Lower lobe of right lung (tissue), 2 donors: ENCODE data around the gene NR1I3. TPM values are rescaled to one million over a fixed set of nuclear protein-coding genes. Genes with fewer than 3 reads are reported as not detected.

Experiments used
- ATAC-seq, 2 donors: fragments of 200-7000 bp; cut with Tn5 transposase; one replicate each; pipeline ENCODE4 v1.9.1; 2020 to 2022; ENCODE audit warnings: mild to moderate bottlenecking in 2 of 2, moderate library complexity in 2 of 2
- DNase-seq: peaks from one replicate; pipeline ENCODE4 v3.0.0-alpha.2; 2020
- H3K27ac ChIP-seq: fragments of 200-600 bp; one replicate; pipeline ENCODE4 v1.8.0; 2022
- H3K27me3 ChIP-seq: fragments of 200-600 bp; one replicate; pipeline ENCODE4 v1.8.0; 2022; ENCODE audit warnings: low read depth
- H3K36me3 ChIP-seq: fragments of 200-600 bp; one replicate; pipeline ENCODE4 v1.8.0; 2022; ENCODE audit warnings: mild to moderate bottlenecking
- H3K4me1 ChIP-seq: fragments of 200-600 bp; one replicate; pipeline ENCODE4 v1.8.0; 2022
- H3K4me3 ChIP-seq: fragments of 200-600 bp; one replicate; pipeline ENCODE4 v1.8.0; 2022; ENCODE audit warnings: mild to moderate bottlenecking
- H3K9me3 ChIP-seq: fragments of 200-600 bp; one replicate; pipeline ENCODE4 v1.8.0; 2022
- CTCF ChIP-seq: fragments of 200-600 bp; IDR thresholded peaks from one replicate; pipeline ENCODE4 v1.8.0; 2022; ENCODE audit warnings: antibody characterized with exemption, mild to moderate bottlenecking
- intact Hi-C: fragments of 100-400 bp; cut with DNase I; formaldehyde crosslinking; loops from one replicate; pipeline ENCODE4 v1.11.0; 2022
- total RNA-seq: library from RNA; stranded (reverse); fragmentation: NEBNext Ultra II Directional; extraction: Animal tissue kit (Norgen Biotek cat#: 25700); gene quantifications from one replicate; pipeline ENCODE4 v1.2.1, GENCODE V29; 2021
- donor health status: DM: no; HTN: yes; CAD: no; lungs with severe emphysema.

The NR1I3 gene
- total RNA-seq, 1 donor from 2014 or later: not detected

GRCh38 chr1:161191971-161192370 is 46.0 kb downstream of the NR1I3 start:
- intact Hi-C loops: no loop called here
- peaks cover 45% of the 10 kb centered on the region for H3K4me1 ChIP-seq
- peaks cover 7% of the 10 kb centered on the region for H3K36me3 ChIP-seq
- ATAC-seq (no peak), DNase-seq (no peak)
- H3K27me3 ChIP-seq: no peaks in the 10 kb centered on the region
- H3K4me3 ChIP-seq: no peak overlapping the region
- H3K9me3 ChIP-seq: no peaks in the 10 kb centered on the region
- TF ChIP-seq CTCF: no peak
- H3K27ac ChIP-seq: no peak overlapping the region

GRCh38 chr1:161190962-161191521 is 47.0 kb downstream of the NR1I3 start:
- Histone ChIP-seq H3K9me3 (no peaks in the 10 kb centered on the region), H3K4me3 (no peak overlapping the region), H3K27me3 (no peaks in the 10 kb centered on the region), H3K4me1 (peaks cover 45% of the 10 kb centered on the region), H3K27ac (no peak overlapping the region), H3K36me3 (peaks cover 7% of the 10 kb centered on the region)
- ATAC-seq (no peak), DNase-seq (no peak)
- intact Hi-C loops: no loop called here
- TF ChIP-seq CTCF: no peak

DNA sequence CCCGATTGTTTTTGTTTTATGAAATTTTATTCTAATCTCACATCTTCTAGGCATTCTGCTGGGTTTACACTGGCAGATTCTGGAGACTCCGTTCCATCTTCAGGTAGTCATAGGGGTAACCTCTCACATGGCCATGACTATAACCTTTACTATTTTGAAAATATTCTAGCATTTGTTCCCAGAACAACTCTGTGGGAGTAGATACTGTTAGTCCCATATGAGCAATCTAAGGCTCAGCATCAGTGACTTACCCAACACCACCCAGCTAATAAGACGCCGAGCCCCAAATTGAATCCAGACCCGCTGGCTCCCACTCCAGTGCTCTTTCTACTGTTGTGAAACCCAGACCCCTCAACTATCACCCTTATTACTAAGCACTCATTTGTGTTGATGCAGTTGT is 49.0 kb downstream of the NR1I3 start:
- no peak overlapping the region for H3K27ac ChIP-seq
- no peak for ATAC-seq
- TF ChIP-seq CTCF: no peak
- no peaks in the 10 kb centered on the region for H3K27me3 ChIP-seq
- H3K4me1 ChIP-seq: peaks cover 49% of the 10 kb centered on the region
- no peak overlapping the region for H3K4me3 ChIP-seq
- H3K9me3 ChIP-seq: no peaks in the 10 kb centered on the region
- peaks cover 7% of the 10 kb centered on the region for H3K36me3 ChIP-seq
- DNase-seq: no peak
- intact Hi-C loops: no loop called here

DNA sequence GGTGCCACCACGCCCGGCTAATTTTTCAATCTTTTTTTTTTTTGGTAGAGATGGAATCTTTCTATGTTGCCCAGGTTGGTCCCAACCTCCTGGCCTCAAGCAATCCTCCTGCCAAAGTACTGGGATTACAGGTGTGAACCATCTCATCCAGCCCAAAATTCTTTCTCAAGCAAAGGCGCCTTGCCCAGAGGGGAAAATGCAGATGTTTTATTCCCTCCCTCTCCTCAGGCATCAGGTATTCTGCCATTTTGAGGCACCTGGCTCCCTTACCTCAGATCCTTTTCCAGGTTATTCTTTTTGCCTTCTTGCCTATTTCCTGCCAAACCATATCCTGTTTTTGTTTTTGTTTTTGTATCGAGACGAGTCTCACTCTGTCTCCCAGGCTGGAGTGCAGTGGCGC is 49.6 kb downstream of the NR1I3 start:
- Histone ChIP-seq H3K4me1 (peaks cover 51% of the 10 kb centered on the region), H3K27me3 (no peaks in the 10 kb centered on the region), H3K27ac (no peak overlapping the region), H3K36me3 (peaks cover 7% of the 10 kb centered on the region), H3K9me3 (no peaks in the 10 kb centered on the region), H3K4me3 (no peak overlapping the region)
- TF ChIP-seq CTCF: no peak
- DNase-seq: no peak
- intact Hi-C loops: no loop called here
- no peak for ATAC-seq

- no peaks in the 10 kb centered on the region for H3K9me3 ChIP-seq
- H3K27ac ChIP-seq: no peak overlapping the region
- intact Hi-C loops: no loop called here
- H3K4me1 ChIP-seq: peaks cover 50% of the 10 kb centered on the region
- no peaks in the 10 kb centered on the region for H3K27me3 ChIP-seq
- TF ChIP-seq CTCF: no peak
- peaks cover 7% of the 10 kb centered on the region for H3K36me3 ChIP-seq
- no peak overlapping the region for H3K4me3 ChIP-seq
- DNase-seq (no peak), ATAC-seq (no peak)
Observed at GRCh38 chr1:161187311-161187710, 50.7 kb downstream of the NR1I3 start.
